Activated T-cell treated with anti-CD3 and anti-CD28 coated beads, Interleukin-2, amount 50 U/mL, for 24 hours (primary cell): ENCODE measurements around the gene MED9.

Experiments
- DNase-seq: peaks from one replicate; pipeline ENCODE4 v3.0.0-alpha.2; 2020
- H3K27ac Mint-ChIP-seq: 2 replicates; pipeline ENCODE4 v1.8.0; 2020; ENCODE audit warnings: mild to moderate bottlenecking, mixed read lengths
- H3K27me3 Mint-ChIP-seq: 2 replicates; pipeline ENCODE4 v1.8.0; 2020; ENCODE audit warnings: mixed read lengths
- H3K36me3 Mint-ChIP-seq: 2 replicates; pipeline ENCODE4 v1.8.0; 2020; ENCODE audit warnings: low read depth, mixed read lengths
- H3K4me1 Mint-ChIP-seq: 2 replicates; pipeline ENCODE4 v1.8.0; 2020; ENCODE audit warnings: low read depth, mixed read lengths
- H3K4me3 Mint-ChIP-seq: 2 replicates; pipeline ENCODE4 v1.8.0; 2020; ENCODE audit warnings: mild to moderate bottlenecking, moderate library complexity, mixed read lengths
- H3K9me3 Mint-ChIP-seq: 2 replicates; pipeline ENCODE4 v1.8.0; 2020; ENCODE audit warnings: mixed read lengths

Gene MED9

GRCh38 chr17:17508646-17509591 is 32.1 kb downstream of the MED9 start:
- H3K36me3 Mint-ChIP-seq: no peaks in the 10 kb centered on the region
- no peaks in the 10 kb centered on the region for H3K9me3 Mint-ChIP-seq
- no peak for DNase-seq
- no peak overlapping the region for H3K4me3 Mint-ChIP-seq
- no peak overlapping the region for H3K27ac Mint-ChIP-seq
- no peaks in the 10 kb centered on the region for H3K27me3 Mint-ChIP-seq
- peaks cover 7% of the 10 kb centered on the region for H3K4me1 Mint-ChIP-seq

GRCh38 chr17:17509601-17510425 is 33.0 kb downstream of the MED9 start:
- Mint-ChIP-seq H3K27me3 (no peaks in the 10 kb centered on the region), H3K36me3 (no peaks in the 10 kb centered on the region), H3K27ac (peak overlapping the region; percentile 6), H3K4me3 (no peak overlapping the region), H3K9me3 (no peaks in the 10 kb centered on the region), H3K4me1 (peaks cover 7% of the 10 kb centered on the region)
- DNase-seq: no peak

- DNase-seq: no peak
- Mint-ChIP-seq H3K4me3 (no peak overlapping the region), H3K9me3 (no peaks in the 10 kb centered on the region), H3K4me1 (peaks cover 7% of the 10 kb centered on the region), H3K27me3 (no peaks in the 10 kb centered on the region), H3K36me3 (no peaks in the 10 kb centered on the region), H3K27ac (peak overlapping the region; percentile 74)
Measured at GRCh38 chr17:17510456-17511292, 33.9 kb downstream of the MED9 start.

- H3K4me3 Mint-ChIP-seq: no peak overlapping the region
- no peaks in the 10 kb centered on the region for H3K9me3 Mint-ChIP-seq
- DNase-seq: no peak
- no peaks in the 10 kb centered on the region for H3K27me3 Mint-ChIP-seq
- no peaks in the 10 kb centered on the region for H3K36me3 Mint-ChIP-seq
- peaks cover 14% of the 10 kb centered on the region for H3K4me1 Mint-ChIP-seq
- H3K27ac Mint-ChIP-seq: peak overlapping the region; percentile 74
Measured at GRCh38 chr17:17511293-17511741, 34.5 kb downstream of the MED9 start.

- no peak for DNase-seq
- Mint-ChIP-seq H3K27me3 (no peaks in the 10 kb centered on the region), H3K36me3 (no peaks in the 10 kb centered on the region), H3K9me3 (no peaks in the 10 kb centered on the region), H3K27ac (peak overlapping the region; percentile 47), H3K4me3 (no peak overlapping the region), H3K4me1 (peaks cover 14% of the 10 kb centered on the region)
Measured at GRCh38 chr17:17511881-17512858, 35.4 kb downstream of the MED9 start.

GRCh38 chr17:17512866-17513265 is 36.1 kb downstream of the MED9 start:
- Mint-ChIP-seq H3K36me3 (no peaks in the 10 kb centered on the region), H3K4me3 (no peak overlapping the region), H3K27me3 (no peaks in the 10 kb centered on the region), H3K27ac (no peak overlapping the region), H3K9me3 (no peaks in the 10 kb centered on the region), H3K4me1 (peaks cover 14% of the 10 kb centered on the region)
- DNase-seq: no peak

GRCh38 chr17:17513626-17514025 is 36.8 kb downstream of the MED9 start:
- DNase-seq: no peak
- peaks cover 14% of the 10 kb centered on the region for H3K4me1 Mint-ChIP-seq
- H3K4me3 Mint-ChIP-seq: no peak overlapping the region
- H3K9me3 Mint-ChIP-seq: no peaks in the 10 kb centered on the region
- no peaks in the 10 kb centered on the region for H3K27me3 Mint-ChIP-seq
- H3K36me3 Mint-ChIP-seq: no peaks in the 10 kb centered on the region
- H3K27ac Mint-ChIP-seq: no peak overlapping the region

- Mint-ChIP-seq H3K27ac (no peak overlapping the region), H3K27me3 (no peaks in the 10 kb centered on the region), H3K36me3 (no peaks in the 10 kb centered on the region), H3K4me1 (peaks cover 14% of the 10 kb centered on the region), H3K9me3 (no peaks in the 10 kb centered on the region), H3K4me3 (no peak overlapping the region)
- no peak for DNase-seq
Measured at GRCh38 chr17:17514361-17514992, 37.7 kb downstream of the MED9 start.

- H3K36me3 Mint-ChIP-seq: no peaks in the 10 kb centered on the region
- no peaks in the 10 kb centered on the region for H3K27me3 Mint-ChIP-seq
- DNase-seq: no peak
- no peaks in the 10 kb centered on the region for H3K9me3 Mint-ChIP-seq
- no peak overlapping the region for H3K4me3 Mint-ChIP-seq
- H3K27ac Mint-ChIP-seq: no peak overlapping the region
- H3K4me1 Mint-ChIP-seq: peaks cover 12% of the 10 kb centered on the region
Measured at GRCh38 chr17:17514993-17515933, 38.5 kb downstream of the MED9 start.

GRCh38 chr17:17515934-17516930 is 39.4 kb downstream of the MED9 start:
- DNase-seq: no peak
- H3K4me1 Mint-ChIP-seq: peaks cover 7% of the 10 kb centered on the region
- H3K27ac Mint-ChIP-seq: no peak overlapping the region

GRCh38 chr17:17516941-17517720 is 40.3 kb downstream of the MED9 start:
- Mint-ChIP-seq H3K9me3 (no peaks in the 10 kb centered on the region), H3K27ac (no peak overlapping the region)

More at GRCh38 chr17:17515934-17516930, 39.4 kb downstream of the MED9 start:
- Mint-ChIP-seq H3K9me3 (no peaks in the 10 kb centered on the region), H3K4me3 (no peak overlapping the region), H3K36me3 (peaks cover 2% of the 10 kb centered on the region), H3K27me3 (no peaks in the 10 kb centered on the region)

More at GRCh38 chr17:17516941-17517720, 40.3 kb downstream of the MED9 start:
- Mint-ChIP-seq H3K36me3 (peaks cover 3% of the 10 kb centered on the region), H3K4me3 (no peak overlapping the region), H3K4me1 (peaks cover 7% of the 10 kb centered on the region), H3K27me3 (no peaks in the 10 kb centered on the region)
- no peak for DNase-seq
